NCI-H748 treated with DMSO at 0.1 percent for 48 hours (cell line): Measurements from ENCODE around the gene NAA50.

Source experiments
- DNase-seq: peaks from one replicate; lab custom pipeline; 2025; lab: John Stamatoyannopoulos, UW

The NAA50 gene

GRCh38 chr3:113741620-113742019, 4.4 kb downstream of the NAA50 start:
- no peak for DNase-seq

GRCh38 chr3:113741086-113741485, 5.0 kb downstream of the NAA50 start:
- no peak for DNase-seq

GRCh38 chr3:113736548-113737089, 9.4 kb downstream of the NAA50 start:
- no peak for DNase-seq

GRCh38 chr3:113731694-113732093, 14.4 kb downstream of the NAA50 start:
- DNase-seq = no peak

GRCh38 chr3:113730550-113730949, 15.5 kb downstream of the NAA50 start:
- DNase-seq = no peak

- no peak for DNase-seq
Measured at GRCh38 chr3:113728661-113729060, 17.4 kb downstream of the NAA50 start.

- DNase-seq = no peak
Measured at GRCh38 chr3:113721636-113722035, 24.4 kb downstream of the NAA50 start.

GRCh38 chr3:113719758-113720157, 26.3 kb downstream of the NAA50 start:
- DNase-seq = no peak

- no peak for DNase-seq
Measured at GRCh38 chr3:113719294-113719693, 26.8 kb downstream of the NAA50 start.

GRCh38 chr3:113717818-113718217, 28.2 kb downstream of the NAA50 start:
- no peak for DNase-seq

GRCh38 chr3:113717308-113717707, 28.7 kb downstream of the NAA50 start:
- DNase-seq = no peak

GRCh38 chr3:113714702-113715101, 31.3 kb downstream of the NAA50 start:
- no peak for DNase-seq

- DNase-seq = no peak
Measured at GRCh38 chr3:113712129-113712528, 33.9 kb downstream of the NAA50 start.

- DNase-seq = no peak
Measured at GRCh38 chr3:113707835-113708234, 38.2 kb downstream of the NAA50 start.

GRCh38 chr3:113698956-113699355, 47.1 kb downstream of the NAA50 start:
- no peak for DNase-seq

- no peak for DNase-seq
Measured at GRCh38 chr3:113698213-113698742, 47.8 kb downstream of the NAA50 start.

- no peak for DNase-seq
Measured at GRCh38 chr3:113697500-113698090, 48.5 kb downstream of the NAA50 start.

GRCh38 chr3:113696658-113697499, 49.2 kb downstream of the NAA50 start:
- peak; percentile 97 for DNase-seq

- peak; percentile 28 for DNase-seq
Measured at GRCh38 chr3:113695786-113696645, 50.0 kb downstream of the NAA50 start, which contains the start of gene USF3. TSS of gene USF3 (minus strand) at chr3:113696642. CDS start at chr3:113674878, 21,764 bp downstream.

- DNase-seq = no peak
Measured at GRCh38 chr3:113695431-113695785, 50.6 kb downstream of the NAA50 start.

- no peak for DNase-seq
Measured at GRCh38 chr3:113690482-113690881, 55.6 kb downstream of the NAA50 start.
